SK-N-SH treated with all-trans-retinoic acid at 6 μM for 48 hours (cell line): Measurements from ENCODE around the gene CHRFAM7A.
"Not testable (repeated sequence)": the region's sequence is repeated elsewhere in the genome, so short reads cannot be mapped to it uniquely, and the experiment has no call there.

Source experiments
- CSRNP3 ChIP-seq: fragments of 250-450 bp; sonication (Bioruptor Pico); IDR thresholded peaks from 2 replicates; pipeline ENCODE4 v1.5.1; 2021; ENCODE audit warnings: mild to moderate bottlenecking, moderate library complexity
- ESRRG ChIP-seq: fragments of 250-450 bp; sonication (Bioruptor Pico); IDR thresholded peaks from 2 replicates; pipeline ENCODE4 v1.6.1; 2021; ENCODE audit warnings: mild to moderate bottlenecking
- GLIS3 ChIP-seq: fragments of 250-450 bp; sonication (Bioruptor Pico); IDR thresholded peaks from 2 replicates; pipeline ENCODE4 v1.5.0; 2020; ENCODE audit warnings: mild to moderate bottlenecking, moderate library complexity
- ISL1 ChIP-seq: fragments of 250-450 bp; sonication (Bioruptor Pico); IDR thresholded peaks from 2 replicates; pipeline ENCODE4 v2.1.2; 2022; ENCODE audit warnings: mild to moderate bottlenecking, moderate library complexity
- RARB ChIP-seq: fragments of 250-450 bp; sonication (Bioruptor Pico); IDR thresholded peaks from 2 replicates; pipeline ENCODE4 v1.8.0; 2021; ENCODE audit warnings: mild to moderate bottlenecking, moderate library complexity
- ZFP30 ChIP-seq: fragments of 450-650 bp; formaldehyde crosslinking; IDR thresholded peaks from 2 replicates; pipeline ENCODE4 v1.5.0; 2022; ENCODE audit warnings: mild to moderate bottlenecking, moderate library complexity

- not testable (repeated sequence) for TF ChIP-seq CSRNP3 (CRISPR knock-in tag); ESRRG (CRISPR knock-in tag); ISL1 (CRISPR knock-in tag); GLIS3 (CRISPR knock-in tag); RARB (CRISPR knock-in tag); ZFP30
Measured at GRCh38 chr15:30376375-30377081, 16.8 kb downstream of the CHRFAM7A start.
